GM12864 (cell line): ENCODE data around the gene HECTD2.
"Not testable (repeated sequence)": the region's sequence is repeated elsewhere in the genome, so short reads cannot be mapped to it uniquely, and the experiment has no call there.

Source experiments
- DNase-seq: peaks from one replicate; pipeline ENCODE4 v3.0.0-alpha.2; 2011; ENCODE audit warnings: low read depth
- H3K4me3 ChIP-seq: 2 replicates; pipeline ENCODE4 v1.5.1; 2011; ENCODE audit warnings: mild to moderate bottlenecking, low read depth, low read length, control low read depth
- CTCF ChIP-seq: IDR thresholded peaks from 2 replicates; pipeline ENCODE4 v1.5.1; 2011; ENCODE audit warnings: low read depth, mild to moderate bottlenecking, moderate library complexity, low read length, control low read depth, inconsistent platforms; ENCODE audit errors: missing control alignments

The HECTD2 gene

GRCh38 chr10:91432175-91432574, 22.0 kb downstream of the HECTD2 start:
- DNase-seq: no peak
- no peak for TF ChIP-seq CTCF
- H3K4me3 ChIP-seq: no peak overlapping the region

- no peak for TF ChIP-seq CTCF
- DNase-seq: no peak
- no peak overlapping the region for H3K4me3 ChIP-seq
Observed at GRCh38 chr10:91433620-91434019, 23.5 kb downstream of the HECTD2 start.

GRCh38 chr10:91434041-91434440, 23.9 kb downstream of the HECTD2 start:
- no peak overlapping the region for H3K4me3 ChIP-seq
- no peak for DNase-seq
- no peak for TF ChIP-seq CTCF

GRCh38 chr10:91435241-91435640, 25.1 kb downstream of the HECTD2 start:
- no peak for DNase-seq
- H3K4me3 ChIP-seq: no peak overlapping the region
- no peak for TF ChIP-seq CTCF

GRCh38 chr10:91438228-91438627, 28.1 kb downstream of the HECTD2 start:
- H3K4me3 ChIP-seq, DNase-seq: not testable (repeated sequence)

- no peak for DNase-seq
Observed at GRCh38 chr10:91444211-91445182, 34.4 kb downstream of the HECTD2 start.

GRCh38 chr10:91452063-91452462, 41.9 kb downstream of the HECTD2 start:
- no peak for DNase-seq
- no peak for TF ChIP-seq CTCF
- no peak overlapping the region for H3K4me3 ChIP-seq

More at GRCh38 chr10:91444211-91445182, 34.4 kb downstream of the HECTD2 start:
- H3K4me3 ChIP-seq: no peak overlapping the region
- no peak for TF ChIP-seq CTCF
